Ishikawa (cell line): ENCODE measurements around the gene TRIM9.

Source experiments
- CEBPB ChIP-seq: IDR thresholded peaks from 2 replicates; pipeline ENCODE4 v1.6.1; 2012
- CREB1 ChIP-seq: IDR thresholded peaks from 2 replicates; pipeline ENCODE4 v1.6.1; 2012; ENCODE audit warnings: low read depth
- EGR1 ChIP-seq: IDR thresholded peaks from 2 replicates; pipeline ENCODE4 v1.6.1; 2012
- EP300 ChIP-seq: IDR thresholded peaks from 2 replicates; pipeline ENCODE4 v1.6.1; 2012; ENCODE audit warnings: borderline replicate concordance
- FOXM1 ChIP-seq: IDR thresholded peaks from 2 replicates; pipeline ENCODE4 v1.6.1; 2012; ENCODE audit warnings: low read depth, borderline replicate concordance
- MAX ChIP-seq: IDR thresholded peaks from 2 replicates; pipeline ENCODE4 v1.6.1; 2012
- NFIC ChIP-seq: IDR thresholded peaks from 2 replicates; pipeline ENCODE4 v1.6.1; 2012
- RAD21 ChIP-seq: IDR thresholded peaks from 2 replicates; pipeline ENCODE4 v1.6.1; 2012; ENCODE audit warnings: low read depth
- REST ChIP-seq: IDR thresholded peaks from 2 replicates; pipeline ENCODE4 v1.6.1; 2012; ENCODE audit warnings: low read depth, mild to moderate bottlenecking
- TAF1 ChIP-seq: IDR thresholded peaks from 2 replicates; pipeline ENCODE4 v1.6.1; 2012; ENCODE audit warnings: low read depth, mild to moderate bottlenecking
- TCF12 ChIP-seq: IDR thresholded peaks from 2 replicates; pipeline ENCODE4 v1.6.1; 2012; ENCODE audit warnings: low read depth
- TEAD4 ChIP-seq: IDR thresholded peaks from 2 replicates; pipeline ENCODE4 v1.6.1; 2012
- USF1 ChIP-seq: IDR thresholded peaks from 2 replicates; pipeline ENCODE4 v1.6.1; 2012
- YY1 ChIP-seq: IDR thresholded peaks from 2 replicates; pipeline ENCODE4 v1.6.1; 2012; ENCODE audit warnings: low read depth
- ZBTB7A ChIP-seq: IDR thresholded peaks from 2 replicates; pipeline ENCODE4 v1.6.1; 2012; ENCODE audit warnings: low read depth

TRIM9 gene

GRCh38 chr14:51116682-51117081, 21.8 kb upstream of the TRIM9 start:
- no peak for TF ChIP-seq TCF12
- no peak for TF ChIP-seq REST
- TF ChIP-seq EP300 = no peak
- no peak for TF ChIP-seq CEBPB
- no peak for TF ChIP-seq YY1
- TF ChIP-seq CREB1 = no peak
- no peak for TF ChIP-seq ZBTB7A
- no peak for TF ChIP-seq FOXM1
- no peak for TF ChIP-seq TAF1

- no peak for TF ChIP-seq EP300
- TF ChIP-seq EGR1 = no peak
- no peak for TF ChIP-seq TEAD4
- TF ChIP-seq MAX = no peak
- TF ChIP-seq RAD21 = no peak
- TF ChIP-seq TCF12 = no peak
- no peak for TF ChIP-seq REST
- TF ChIP-seq CREB1 = no peak
- no peak for TF ChIP-seq ZBTB7A
- TF ChIP-seq FOXM1 = no peak
- TF ChIP-seq CEBPB = no peak
- TF ChIP-seq USF1 = no peak
- TF ChIP-seq TAF1 = no peak
- TF ChIP-seq NFIC = no peak
- no peak for TF ChIP-seq YY1
These were observed 14.7 kb upstream of the TRIM9 start for GRCh38 chr14:51109651-51110050.

- no peak for TF ChIP-seq REST
- TF ChIP-seq EGR1 = no peak
- TF ChIP-seq TAF1 = no peak
- TF ChIP-seq RAD21 = no peak
- no peak for TF ChIP-seq FOXM1
- TF ChIP-seq ZBTB7A = no peak
- TF ChIP-seq YY1 = no peak
- TF ChIP-seq TEAD4 = no peak
- TF ChIP-seq CREB1 = no peak
- TF ChIP-seq NFIC = no peak
- TF ChIP-seq EP300 = no peak
- no peak for TF ChIP-seq CEBPB
- TF ChIP-seq USF1 = no peak
- no peak for TF ChIP-seq TCF12
- TF ChIP-seq MAX = no peak
These were observed 12.9 kb upstream of the TRIM9 start for GRCh38 chr14:51107801-51108200.

- TF ChIP-seq TEAD4 = no peak
- TF ChIP-seq RAD21 = no peak
- no peak for TF ChIP-seq NFIC
- TF ChIP-seq USF1 = no peak
- no peak for TF ChIP-seq TCF12
- TF ChIP-seq FOXM1 = no peak
- no peak for TF ChIP-seq MAX
- TF ChIP-seq REST = no peak
- no peak for TF ChIP-seq EGR1
- no peak for TF ChIP-seq TAF1
- no peak for TF ChIP-seq YY1
- TF ChIP-seq ZBTB7A = no peak
These were observed 9.6 kb upstream of the TRIM9 start for GRCh38 chr14:51104467-51104866.
